Smooth muscle cell of the brain vasculature (primary cell): ENCODE results near the gene RGS6.
"Not testable (repeated sequence)": the region's sequence is repeated elsewhere in the genome, so short reads cannot be mapped to it uniquely, and the experiment has no call there.

Experiments
- DNase-seq: peaks from one replicate; pipeline ENCODE4 v3.0.0-alpha.2; 2012; ENCODE audit warnings: low read depth, low spot score

The RGS6 gene

DNA sequence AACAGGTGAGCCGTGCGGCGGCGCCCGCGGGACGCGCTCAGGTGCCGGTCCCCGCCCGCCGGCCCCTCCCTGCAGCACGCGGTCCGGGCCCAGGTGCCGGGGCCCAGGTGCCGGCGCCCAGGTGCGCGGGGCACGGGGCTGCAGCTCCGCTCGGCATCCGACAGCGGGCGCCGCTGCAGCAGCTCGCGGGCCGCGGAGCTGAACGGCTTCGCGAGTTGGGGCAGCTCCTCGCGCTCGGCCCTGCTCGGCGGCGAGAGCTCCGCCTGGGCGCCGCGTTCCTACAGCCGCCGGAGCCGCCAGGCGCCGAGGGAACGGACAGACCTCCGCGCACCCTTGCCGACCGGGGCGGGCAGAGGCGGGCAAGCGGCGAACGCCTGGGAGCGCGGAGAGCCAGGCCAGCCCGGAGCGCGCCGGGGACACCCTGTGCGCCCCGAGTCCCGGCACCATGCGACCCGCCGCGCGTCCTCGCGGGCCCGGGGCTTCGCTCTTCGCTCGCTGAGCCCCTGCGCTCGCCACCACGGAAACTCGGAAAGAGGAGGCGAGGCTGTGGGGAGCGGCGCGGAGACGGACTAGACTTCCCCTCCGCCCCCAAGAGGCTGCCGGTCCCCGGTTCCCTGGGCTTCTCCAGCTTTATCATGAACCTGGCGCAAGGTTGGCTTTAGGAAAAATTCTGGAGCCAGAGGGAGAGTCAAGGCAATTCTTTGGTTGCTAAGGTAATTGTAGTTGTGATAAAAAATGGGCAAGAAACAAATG, at the start of gene RGS6:
RGS6 (plus strand) TSS at position 201 of the 753 bp plus-strand sequence.
- DNase-seq: no peak

DNA sequence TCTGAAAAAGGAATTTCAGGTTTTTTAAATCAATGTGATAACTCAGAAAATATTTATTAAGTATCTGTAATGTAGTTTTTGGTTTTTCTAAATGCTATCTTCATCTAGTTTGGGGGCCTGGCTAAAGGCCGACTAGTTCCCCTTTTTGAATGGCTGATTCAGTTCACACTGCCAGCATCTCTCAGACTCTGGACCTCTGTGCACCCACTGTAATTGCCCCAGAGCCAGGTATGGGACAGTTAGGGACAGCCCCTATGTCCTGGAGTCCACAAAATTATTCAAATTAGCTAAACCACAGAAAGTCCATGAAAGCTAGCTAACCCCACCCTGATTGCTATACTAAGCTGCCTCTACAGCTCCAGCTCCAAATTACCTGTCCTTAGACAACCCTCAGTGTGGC, 49.1 kb upstream of the RGS6 start:
- no peak for DNase-seq

- no peak for DNase-seq
These were observed 46.9 kb upstream of the RGS6 start for GRCh38 chr14:71885301-71885700.

DNA sequence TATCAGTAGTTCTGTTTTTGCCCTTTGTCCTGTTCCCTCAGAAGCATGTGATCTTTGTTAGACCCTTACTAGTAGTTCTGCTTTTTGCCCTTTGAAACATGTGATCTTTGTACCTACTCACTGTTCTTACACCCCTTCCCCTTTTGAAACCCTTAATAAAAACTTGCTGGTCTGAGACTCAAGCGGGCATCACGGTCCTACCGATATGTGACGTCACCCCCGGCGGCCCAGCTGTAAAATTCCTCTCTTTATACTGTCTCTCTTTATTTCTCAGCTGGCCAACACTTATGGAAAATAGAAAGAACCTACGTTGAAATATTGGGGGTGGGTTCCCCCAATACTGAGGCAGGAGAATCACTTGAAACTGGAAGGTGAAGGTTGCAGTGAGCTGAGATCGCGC, 44.4 kb upstream of the RGS6 start:
- not testable (repeated sequence) for DNase-seq

- DNase-seq: no peak
These were observed 41.7 kb upstream of the RGS6 start for GRCh38 chr14:71890541-71890940.

DNA sequence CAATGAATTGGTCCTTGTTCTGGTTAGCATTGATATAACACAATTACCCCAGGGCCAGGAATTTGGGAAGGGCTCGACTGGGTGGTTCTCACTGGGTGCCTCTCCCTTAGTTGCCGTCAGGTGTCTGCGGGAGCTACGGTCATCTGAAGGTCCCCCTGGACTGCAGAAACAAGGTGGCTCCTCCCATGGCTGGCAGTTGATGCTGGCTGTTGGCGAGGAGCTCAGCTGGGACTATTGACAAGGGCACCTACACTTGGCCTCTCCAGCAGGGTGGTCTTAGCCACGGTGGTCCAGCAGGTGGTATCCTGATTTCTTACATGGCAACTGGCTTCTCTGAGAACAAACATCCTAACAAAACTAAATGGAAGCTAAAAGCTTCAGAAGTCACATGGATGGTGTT, 41.0 kb upstream of the RGS6 start:
- no peak for DNase-seq

- no peak for DNase-seq
These were observed 40.3 kb upstream of the RGS6 start for GRCh38 chr14:71891970-71892369.

GRCh38 chr14:71905031-71905430, 27.2 kb upstream of the RGS6 start:
- no peak for DNase-seq

- no peak for DNase-seq
These were observed 26.4 kb upstream of the RGS6 start for GRCh38 chr14:71905860-71906259.

DNA sequence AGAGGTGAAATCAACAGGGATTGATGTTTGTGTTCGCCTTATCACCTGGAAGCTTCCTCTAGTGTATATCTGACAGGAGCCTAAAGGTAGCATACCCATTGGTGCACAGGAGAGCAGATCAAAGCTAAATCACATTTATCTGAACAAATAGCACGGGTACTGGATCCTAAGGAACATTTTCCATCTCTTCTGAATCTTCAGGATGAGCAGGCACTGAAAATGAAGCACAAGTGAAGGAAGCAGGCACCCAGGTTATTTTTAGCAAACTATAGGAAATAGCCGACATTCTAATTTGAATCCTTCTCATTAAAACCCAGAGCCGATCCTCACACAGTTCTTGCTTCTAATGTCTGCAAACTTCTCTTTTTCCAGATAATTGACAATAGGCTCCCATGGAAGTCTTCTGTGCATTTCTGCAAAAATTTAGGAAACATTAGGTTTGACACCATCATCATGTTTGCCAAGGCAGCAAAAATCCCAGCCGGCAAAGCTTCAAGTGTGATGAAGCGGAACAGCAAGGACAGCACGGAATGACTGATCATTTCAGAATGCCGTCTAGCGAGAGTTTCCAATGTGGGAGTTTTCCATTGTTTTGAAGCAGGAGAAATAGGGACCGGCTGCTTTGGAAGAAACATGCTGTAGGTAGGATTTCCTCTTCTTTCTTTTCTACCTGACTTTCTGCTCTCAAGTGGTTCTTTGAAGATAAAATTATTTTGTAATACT, 24.3 kb upstream of the RGS6 start:
- DNase-seq: no peak

DNA sequence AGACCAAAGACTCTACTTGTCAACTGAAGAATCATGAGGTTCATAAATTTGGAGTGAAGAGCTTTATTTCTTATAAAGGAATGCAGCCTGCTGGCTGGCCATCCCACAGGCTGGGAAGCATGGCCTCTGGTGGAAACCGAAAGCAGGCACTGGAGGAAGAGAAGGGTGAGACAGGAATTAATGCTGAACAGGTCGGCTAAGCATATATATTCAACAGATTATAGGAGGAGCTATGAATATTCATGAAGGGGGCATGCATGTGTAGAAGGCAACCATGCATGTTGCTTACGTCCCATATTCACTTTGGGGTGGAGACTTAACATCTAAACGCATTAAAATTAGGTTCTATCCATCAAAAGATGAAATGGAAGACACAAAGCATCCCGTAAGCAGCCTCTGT, 20.6 kb upstream of the RGS6 start:
- DNase-seq: no peak

- no peak for DNase-seq
These were observed 18.9 kb upstream of the RGS6 start for GRCh38 chr14:71913342-71913741.

DNA sequence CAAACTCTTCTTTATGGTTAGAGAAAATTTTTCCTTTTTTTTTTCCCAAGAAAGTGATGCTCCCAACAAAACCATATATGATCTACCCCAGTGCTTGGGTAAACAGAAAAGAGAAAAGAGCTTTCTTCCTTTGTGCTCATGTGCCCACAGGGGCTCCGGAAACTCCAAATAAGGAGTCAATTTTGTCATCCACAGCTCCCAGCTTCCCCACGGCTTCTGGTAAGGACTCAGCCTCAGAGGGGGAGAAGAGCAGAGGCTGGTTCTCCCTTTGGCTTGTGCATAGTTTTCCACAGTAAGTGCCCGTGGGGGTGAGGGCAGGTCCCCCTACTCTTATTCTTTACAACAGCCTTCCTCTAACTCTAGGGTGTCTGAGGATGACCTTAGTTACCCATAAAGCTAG, 13.3 kb upstream of the RGS6 start:
- DNase-seq: no peak

- DNase-seq: no peak
These were observed 8.7 kb upstream of the RGS6 start for GRCh38 chr14:71923513-71923912.

GRCh38 chr14:71931492-71932228, 569 bp upstream of the RGS6 start:
- DNase-seq: no peak

- no peak for DNase-seq
These were observed 865 bp downstream of the RGS6 start for GRCh38 chr14:71933001-71933587.

GRCh38 chr14:71938273-71938672, 6.0 kb downstream of the RGS6 start:
- DNase-seq: not testable (repeated sequence)

- not testable (repeated sequence) for DNase-seq
These were observed 7.1 kb downstream of the RGS6 start for GRCh38 chr14:71939344-71939743.

GRCh38 chr14:71940500-71940899, 8.3 kb downstream of the RGS6 start:
- not testable (repeated sequence) for DNase-seq

DNA sequence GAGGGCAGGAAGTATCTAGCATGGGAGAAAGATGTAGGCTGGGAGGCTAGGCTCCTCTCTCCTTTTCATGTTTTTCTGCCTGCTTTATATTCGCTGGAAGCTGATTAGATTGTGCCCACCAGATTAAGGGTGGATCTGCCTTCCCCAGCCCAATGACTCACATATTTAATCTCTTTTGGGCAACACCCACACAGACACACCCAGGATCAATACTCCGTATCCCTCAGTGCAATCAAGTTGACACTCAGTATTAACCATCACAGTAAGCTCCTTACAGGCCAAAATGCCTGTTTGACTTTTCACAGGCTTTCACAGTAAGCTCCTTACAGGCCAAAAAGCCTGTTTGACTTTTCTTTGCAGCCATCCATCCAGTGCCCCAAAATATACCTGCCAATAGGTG, 9.4 kb downstream of the RGS6 start:
- not testable (repeated sequence) for DNase-seq

DNA sequence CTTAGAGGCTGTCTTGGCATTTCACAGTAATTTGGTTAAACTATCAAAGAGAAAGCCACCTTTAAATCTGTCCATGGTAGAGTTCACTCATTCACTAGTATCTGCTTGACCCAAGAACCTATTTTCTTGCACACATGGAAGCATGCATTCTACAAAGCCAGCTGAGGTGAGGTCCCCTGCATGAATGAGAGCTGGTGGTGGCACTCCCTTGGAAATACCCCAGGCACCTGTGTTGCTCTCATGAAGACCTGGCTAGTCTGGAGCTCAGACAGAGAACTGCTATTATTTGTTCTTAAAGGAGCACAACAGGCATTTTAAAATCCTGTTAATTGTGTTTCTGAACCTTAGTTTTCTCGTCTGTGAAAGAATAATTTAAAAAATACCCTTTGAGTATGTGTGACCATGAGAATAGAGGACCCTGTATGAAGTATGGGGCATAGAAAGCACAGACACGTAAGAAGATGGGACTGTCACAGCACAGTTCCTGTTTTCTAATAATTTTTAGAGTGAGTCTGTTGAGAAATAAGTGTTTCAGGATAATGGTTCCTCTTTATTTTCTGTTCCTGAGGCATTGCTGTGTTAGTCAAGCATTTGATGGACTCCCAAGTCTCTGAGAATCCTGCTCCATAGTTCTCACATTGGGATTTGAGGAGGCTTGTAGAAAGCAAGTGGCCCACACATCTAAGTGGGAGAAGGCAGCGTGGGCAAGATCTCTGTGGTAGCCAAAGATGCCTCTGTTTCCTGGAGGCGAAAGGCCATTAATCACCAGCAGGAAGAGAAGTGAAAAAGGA, 10.9 kb downstream of the RGS6 start:
- no peak for DNase-seq
